Activated T-cell treated with anti-CD3 and anti-CD28 coated beads, Interleukin-2, amount 50 U/mL, for 72 hours (primary cell): ENCODE measurements around the gene CSF1R. TPM values are rescaled to one million over a fixed set of nuclear protein-coding genes. Genes with fewer than 3 reads are reported as not detected.

Experiments
- ATAC-seq, 2 donors: fragments of 150-1000 bp; cut with Tn5 transposase; replicated peaks in 1 of 2; 2 replicates each; pipeline ENCODE4 v1.10.0; 2021; ENCODE audit warnings: moderate library complexity in 2 of 2, mild to moderate bottlenecking in 1 of 2
- DNase-seq, 2 donors: peaks; one replicate each; pipeline ENCODE4 v3.0.0; 2021 to 2022; ENCODE audit warnings: mixed read lengths in 1 of 2
- H3K27ac Mint-ChIP-seq: one replicate; pipeline ENCODE4 v1.8.0; 2022; ENCODE audit warnings: mild to moderate bottlenecking, moderate library complexity, mixed read lengths
- H3K27me3 Mint-ChIP-seq: one replicate; pipeline ENCODE4 v1.8.0; 2022; ENCODE audit warnings: low read depth, mixed read lengths
- H3K36me3 Mint-ChIP-seq, 2 donors: one replicate each; pipeline ENCODE4 v1.8.0; 2022; ENCODE audit warnings: mixed read lengths in 2 of 2, mild to moderate bottlenecking in 1 of 2; ENCODE audit not compliant: insufficient read depth in 2 of 2
- H3K4me1 Mint-ChIP-seq: one replicate; pipeline ENCODE4 v1.8.0; 2022; ENCODE audit warnings: low read depth, mixed read lengths
- H3K4me3 Mint-ChIP-seq, 2 donors: one replicate each; pipeline ENCODE4 v1.8.0; 2022; ENCODE audit warnings: mild to moderate bottlenecking in 2 of 2, mixed read lengths in 2 of 2, moderate library complexity in 2 of 2
- H3K9me3 Mint-ChIP-seq, 2 donors: one replicate each; pipeline ENCODE4 v1.8.0; 2022; ENCODE audit warnings: mixed read lengths in 2 of 2
- total RNA-seq, 2 donors: library from RNA; stranded (reverse); gene quantifications; one replicate each; pipeline ENCODE4 v1.2.3, GENCODE V29; 2022

CSF1R gene
- total RNA-seq, 2 donors from 2014 or later: 1.2 to 1.8 TPM

DNA sequence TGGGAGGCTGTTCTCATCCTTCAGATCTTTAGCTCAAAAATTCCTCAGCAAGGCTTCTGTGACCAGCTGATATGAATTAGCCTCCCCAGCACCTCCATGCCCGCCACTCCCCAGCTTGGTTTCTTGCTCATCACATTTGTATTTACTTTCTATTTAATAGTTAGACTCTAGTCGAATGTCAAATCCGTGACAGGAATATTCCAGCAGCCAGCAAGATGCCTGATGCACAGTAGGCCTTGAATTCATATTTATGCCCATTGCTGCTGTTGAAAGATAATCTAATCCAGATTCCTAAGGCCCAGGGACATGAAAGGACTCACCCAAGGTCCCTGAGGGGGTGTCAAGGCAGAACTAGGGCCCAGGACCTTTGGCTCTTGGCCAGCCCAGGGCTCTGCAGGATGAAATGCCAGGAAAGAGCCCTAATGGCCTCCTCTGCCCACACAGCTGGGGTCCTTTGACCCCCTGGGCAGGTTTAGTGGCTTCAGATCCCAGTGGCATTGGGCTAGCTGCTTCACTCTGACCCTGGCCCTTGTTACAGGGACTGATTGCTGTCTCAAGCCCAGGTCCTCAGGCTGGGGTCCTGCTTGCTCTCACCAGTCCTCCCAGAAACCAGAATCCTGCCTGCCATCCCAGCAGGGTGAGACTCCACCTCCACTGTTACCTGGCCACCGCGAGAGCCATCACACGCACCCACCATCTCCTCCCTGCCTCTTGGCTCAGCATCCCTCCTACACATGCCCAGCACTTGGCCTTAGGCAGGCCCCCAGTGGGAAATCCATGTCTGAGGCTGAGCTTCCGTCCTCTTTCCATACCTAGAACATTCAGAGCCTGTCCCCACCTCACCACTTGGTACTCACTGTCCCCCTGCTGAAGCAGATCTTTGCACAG lies 7.3 kb downstream of the CSF1R start:
- ATAC-seq: no peak
- Mint-ChIP-seq H3K4me3 (no peak overlapping the region), H3K4me1 (peaks cover 13% of the 10 kb centered on the region), H3K27ac (no peak overlapping the region), H3K9me3 (no peaks in the 10 kb centered on the region), H3K36me3 (no peaks in the 10 kb centered on the region), H3K27me3 (peaks cover 21% of the 10 kb centered on the region)
- DNase-seq: no peak

DNA sequence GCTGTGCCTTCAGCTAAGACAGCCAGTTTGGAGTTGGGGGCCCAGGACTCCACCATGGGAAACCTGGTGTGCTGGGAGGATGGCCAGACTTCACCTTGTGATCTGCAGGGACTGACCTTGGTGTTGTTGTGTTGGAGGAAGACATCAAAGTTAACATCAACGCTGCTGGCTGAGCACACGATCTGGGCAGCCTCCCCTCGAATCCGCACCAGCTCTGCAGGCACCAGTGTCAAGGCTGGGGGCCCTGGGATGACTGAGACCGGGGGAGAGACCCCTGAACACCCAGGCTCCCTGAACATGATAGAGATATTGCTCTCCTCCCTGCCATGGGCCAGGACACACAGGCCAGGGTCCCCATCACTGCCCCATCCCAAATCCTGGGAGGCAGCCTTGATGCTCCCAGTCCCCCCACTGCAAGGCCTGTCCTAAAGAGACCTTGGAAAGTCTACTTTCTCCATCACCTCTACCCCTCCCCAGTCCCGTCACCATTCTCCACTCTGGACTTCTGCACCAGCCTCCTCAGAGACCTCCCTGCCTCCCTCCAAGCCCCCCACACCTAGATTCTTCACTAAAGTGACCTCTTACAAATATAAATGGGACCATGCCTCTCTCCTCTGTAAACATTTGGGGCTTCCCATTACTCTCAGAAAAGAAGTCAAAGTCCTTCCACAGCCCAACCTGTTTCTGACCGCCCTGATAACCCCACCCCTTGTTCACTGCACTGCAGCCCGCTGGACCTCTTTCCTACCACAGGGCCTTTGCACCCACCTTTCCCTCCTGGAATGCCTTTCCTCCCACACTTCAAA lies 8.2 kb downstream of the CSF1R start:
- DNase-seq: no peak

DNA sequence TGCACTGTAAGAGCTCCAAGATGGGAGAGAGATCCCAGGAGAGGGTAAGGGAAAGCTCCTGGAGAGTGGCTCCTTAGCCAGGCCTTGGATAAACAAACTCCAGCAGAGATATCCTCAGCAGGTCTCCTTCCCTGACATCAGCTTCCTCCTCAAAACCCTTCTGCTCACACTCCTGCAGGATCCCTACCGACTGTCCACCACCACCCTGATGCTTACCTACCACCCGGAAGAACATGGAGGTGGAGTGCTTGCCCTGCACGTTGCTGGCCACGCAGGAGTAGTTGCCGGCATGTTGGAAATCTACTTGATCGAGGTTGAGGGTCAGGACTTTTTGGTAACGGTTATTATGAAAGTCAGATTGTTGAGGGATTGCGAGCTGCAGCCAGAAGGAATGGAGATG lies 9.3 kb downstream of the CSF1R start:
- Mint-ChIP-seq H3K27ac (no peak overlapping the region), H3K9me3 (no peaks in the 10 kb centered on the region), H3K27me3 (peaks cover 7% of the 10 kb centered on the region), H3K4me1 (peaks cover 4% of the 10 kb centered on the region), H3K4me3 (no peak overlapping the region), H3K36me3 (no peaks in the 10 kb centered on the region)
- no peak for DNase-seq
- ATAC-seq: no peak

More for the DNA sequence above, 8.2 kb downstream of the CSF1R start:
- Mint-ChIP-seq H3K4me1 (peaks cover 13% of the 10 kb centered on the region), H3K27ac (no peak overlapping the region), H3K9me3 (no peaks in the 10 kb centered on the region), H3K4me3 (no peak overlapping the region), H3K36me3 (no peaks in the 10 kb centered on the region), H3K27me3 (peaks cover 14% of the 10 kb centered on the region)
- ATAC-seq: no peak

DNA sequence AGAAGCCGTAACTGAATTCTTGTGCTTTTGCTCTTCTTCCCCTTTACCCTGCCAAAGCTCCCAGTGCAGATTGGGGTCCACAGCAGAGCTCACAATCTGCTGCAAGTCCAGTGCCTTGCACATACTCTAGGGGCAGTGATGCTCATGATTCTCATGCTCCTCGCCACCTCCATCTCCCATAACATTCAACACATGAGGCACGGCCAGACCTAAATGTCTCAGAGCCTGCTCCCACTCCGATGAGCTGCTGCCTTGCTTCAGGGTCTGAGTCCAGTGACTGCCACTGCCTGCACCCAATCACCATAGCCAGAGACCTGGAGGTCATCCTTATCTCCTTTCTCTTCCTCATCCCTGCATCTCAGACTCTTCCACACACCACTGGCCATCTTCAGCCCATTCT lies 10.5 kb downstream of the CSF1R start:
- H3K4me1 Mint-ChIP-seq: no peaks in the 10 kb centered on the region
- no peak for ATAC-seq
- no peak for DNase-seq
- H3K36me3 Mint-ChIP-seq: no peaks in the 10 kb centered on the region
- no peaks in the 10 kb centered on the region for H3K9me3 Mint-ChIP-seq
- no peaks in the 10 kb centered on the region for H3K27me3 Mint-ChIP-seq
- H3K27ac Mint-ChIP-seq: no peak overlapping the region
- no peak overlapping the region for H3K4me3 Mint-ChIP-seq

DNA sequence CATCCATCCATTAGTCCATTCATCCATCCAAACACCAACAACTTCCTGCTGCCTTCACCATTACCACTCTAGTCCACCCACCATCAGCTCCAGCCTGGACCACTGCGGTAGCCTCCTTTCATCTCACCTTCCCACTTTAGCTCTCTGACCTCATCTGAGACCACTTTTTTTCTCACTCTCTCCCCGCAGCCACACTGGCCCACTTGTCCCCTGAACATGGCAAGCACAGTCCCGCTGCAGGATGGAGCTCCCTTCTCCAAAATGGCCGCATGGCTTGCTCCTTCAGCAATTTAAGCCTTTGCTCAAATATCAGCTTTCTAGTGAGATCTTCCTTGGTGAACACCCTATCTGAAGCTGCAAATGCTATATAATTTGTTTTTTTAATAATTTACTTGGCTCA lies 11.1 kb downstream of the CSF1R start:
- no peak overlapping the region for H3K27ac Mint-ChIP-seq
- no peaks in the 10 kb centered on the region for H3K4me1 Mint-ChIP-seq
- H3K9me3 Mint-ChIP-seq: no peaks in the 10 kb centered on the region
- no peak for ATAC-seq
- no peaks in the 10 kb centered on the region for H3K27me3 Mint-ChIP-seq
- no peak overlapping the region for H3K4me3 Mint-ChIP-seq
- no peak for DNase-seq
- H3K36me3 Mint-ChIP-seq: no peaks in the 10 kb centered on the region

DNA sequence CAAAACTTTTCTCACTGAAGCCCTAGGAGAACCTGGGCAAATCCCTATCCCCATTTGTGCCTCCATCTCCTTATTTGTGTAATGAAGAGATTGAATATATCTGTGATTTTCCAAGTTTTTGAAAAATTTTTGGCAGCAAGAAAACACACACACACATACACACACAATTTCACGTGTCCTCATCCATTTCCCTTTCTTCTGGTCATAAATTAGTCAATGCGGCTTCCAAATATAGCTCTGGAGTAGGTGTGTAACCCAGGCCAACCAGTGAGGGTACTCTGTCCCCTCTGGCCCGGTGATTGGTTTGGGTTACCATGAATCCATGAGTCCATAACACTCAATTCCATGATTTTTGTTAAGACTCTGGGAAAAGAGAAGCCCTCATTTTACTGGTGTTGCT lies 12.7 kb downstream of the CSF1R start:
- no peak overlapping the region for H3K4me3 Mint-ChIP-seq
- H3K27ac Mint-ChIP-seq: no peak overlapping the region
- H3K4me1 Mint-ChIP-seq: no peaks in the 10 kb centered on the region
- no peaks in the 10 kb centered on the region for H3K36me3 Mint-ChIP-seq
- H3K27me3 Mint-ChIP-seq: no peaks in the 10 kb centered on the region
- ATAC-seq (no peak), DNase-seq (no peak)
- H3K9me3 Mint-ChIP-seq: no peaks in the 10 kb centered on the region

DNA sequence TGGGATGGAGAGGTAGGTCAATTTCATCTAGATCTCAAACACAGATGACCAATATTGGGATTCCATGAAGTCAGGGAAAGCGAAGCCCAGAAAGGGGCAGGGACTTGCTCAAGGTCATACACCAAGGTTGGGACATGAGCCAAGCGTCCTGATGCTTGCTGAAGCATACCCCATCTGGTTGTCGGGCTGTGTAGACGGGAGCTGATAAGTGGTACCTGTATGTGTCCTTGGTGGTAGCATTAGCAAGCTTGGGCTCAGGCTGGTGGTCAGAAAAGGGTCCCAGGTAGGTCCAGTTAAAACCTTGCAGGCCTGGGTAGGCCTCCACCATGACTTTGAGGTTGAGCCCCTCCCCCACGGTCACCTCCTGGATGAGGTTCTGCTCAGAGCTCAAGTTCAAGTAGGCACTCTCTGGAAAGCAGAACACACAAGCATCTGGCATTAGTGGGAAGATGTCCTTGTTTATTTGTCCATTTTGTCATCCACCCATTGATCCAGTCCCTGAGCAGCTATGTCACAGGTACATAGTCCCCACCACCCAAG lies 13.2 kb downstream of the CSF1R start:
- ATAC-seq (no peak), DNase-seq (no peak)
- Mint-ChIP-seq H3K27me3 (no peaks in the 10 kb centered on the region), H3K36me3 (no peaks in the 10 kb centered on the region), H3K27ac (no peak overlapping the region), H3K4me1 (no peaks in the 10 kb centered on the region), H3K4me3 (no peak overlapping the region), H3K9me3 (no peaks in the 10 kb centered on the region)

DNA sequence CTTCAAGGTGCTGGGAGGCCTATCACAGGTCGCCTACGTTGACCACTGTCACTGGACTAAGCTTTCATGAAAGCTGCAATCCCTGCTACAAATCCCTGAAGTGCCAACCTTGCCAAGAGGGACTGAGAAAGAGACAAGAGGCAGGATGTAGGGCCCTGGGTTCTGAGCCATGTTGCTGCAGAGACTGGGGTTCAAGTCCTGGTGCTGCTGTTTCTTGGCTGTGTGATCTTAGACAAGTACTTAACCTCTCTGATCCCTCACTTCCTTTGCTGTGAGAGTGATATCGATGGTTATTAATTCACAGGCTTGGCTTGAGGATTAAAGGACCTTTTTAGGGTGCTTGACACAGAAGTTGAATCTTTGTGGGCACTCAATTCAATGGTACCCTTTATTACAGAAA lies 15.5 kb downstream of the CSF1R start:
- no peaks in the 10 kb centered on the region for H3K27me3 Mint-ChIP-seq
- H3K4me3 Mint-ChIP-seq: no peak overlapping the region
- ATAC-seq (no peak), DNase-seq (no peak)
- no peaks in the 10 kb centered on the region for H3K9me3 Mint-ChIP-seq
- H3K27ac Mint-ChIP-seq: no peak overlapping the region
- peaks cover 14% of the 10 kb centered on the region for H3K4me1 Mint-ChIP-seq
- no peaks in the 10 kb centered on the region for H3K36me3 Mint-ChIP-seq

DNA sequence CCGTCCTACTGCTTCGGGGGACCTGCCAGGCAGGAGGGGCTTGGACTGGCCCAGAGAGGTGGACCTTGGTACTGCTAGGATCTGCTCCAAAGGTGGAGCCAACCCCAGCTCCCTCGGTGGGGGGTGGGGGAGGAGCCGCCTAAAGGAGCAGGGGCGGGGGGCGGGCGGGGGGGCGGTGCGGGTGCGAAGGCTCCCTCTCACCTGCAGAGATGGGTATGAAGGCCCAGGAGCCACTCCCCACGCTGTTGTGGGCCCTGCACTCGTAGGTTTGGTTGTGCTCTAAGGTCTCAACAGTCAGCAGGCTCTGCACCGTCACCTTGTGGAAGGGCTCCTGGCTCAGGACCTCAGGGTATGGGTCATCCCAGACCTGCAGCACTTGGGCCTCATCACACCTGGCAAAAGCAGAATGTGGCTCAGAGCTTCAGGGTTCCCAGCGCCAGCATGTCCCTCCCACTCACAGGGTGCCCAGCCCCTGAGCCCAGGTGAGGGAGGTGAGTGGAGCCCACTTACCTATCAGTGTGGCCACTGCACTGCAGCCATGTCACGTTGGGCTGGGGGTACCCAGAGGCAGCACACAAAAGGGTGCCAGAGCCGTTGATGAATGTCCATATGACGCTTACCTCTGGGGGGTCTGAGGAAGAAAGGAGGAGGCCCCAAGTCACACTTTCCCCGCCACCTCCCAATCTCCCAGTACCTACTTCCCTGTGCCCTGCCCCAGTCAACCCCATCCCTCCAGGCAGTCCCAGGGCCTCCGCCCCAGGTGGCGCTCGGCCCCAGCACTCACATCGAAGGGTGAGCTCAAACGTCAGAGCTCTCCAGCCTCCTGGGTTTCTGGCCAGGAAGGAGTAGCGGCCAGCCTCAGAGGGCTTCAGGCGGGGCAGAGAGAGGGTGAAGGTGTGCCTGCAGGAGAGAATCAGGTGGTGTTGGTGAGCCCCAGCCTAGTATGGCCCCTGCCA lies 16.4 kb downstream of the CSF1R start:
- peaks cover 14% of the 10 kb centered on the region for H3K4me1 Mint-ChIP-seq
- no peaks in the 10 kb centered on the region for H3K9me3 Mint-ChIP-seq
- no peak overlapping the region for H3K4me3 Mint-ChIP-seq
- DNase-seq: no peak
- no peaks in the 10 kb centered on the region for H3K27me3 Mint-ChIP-seq
- ATAC-seq: no peak
- no peaks in the 10 kb centered on the region for H3K36me3 Mint-ChIP-seq
- no peak overlapping the region for H3K27ac Mint-ChIP-seq

DNA sequence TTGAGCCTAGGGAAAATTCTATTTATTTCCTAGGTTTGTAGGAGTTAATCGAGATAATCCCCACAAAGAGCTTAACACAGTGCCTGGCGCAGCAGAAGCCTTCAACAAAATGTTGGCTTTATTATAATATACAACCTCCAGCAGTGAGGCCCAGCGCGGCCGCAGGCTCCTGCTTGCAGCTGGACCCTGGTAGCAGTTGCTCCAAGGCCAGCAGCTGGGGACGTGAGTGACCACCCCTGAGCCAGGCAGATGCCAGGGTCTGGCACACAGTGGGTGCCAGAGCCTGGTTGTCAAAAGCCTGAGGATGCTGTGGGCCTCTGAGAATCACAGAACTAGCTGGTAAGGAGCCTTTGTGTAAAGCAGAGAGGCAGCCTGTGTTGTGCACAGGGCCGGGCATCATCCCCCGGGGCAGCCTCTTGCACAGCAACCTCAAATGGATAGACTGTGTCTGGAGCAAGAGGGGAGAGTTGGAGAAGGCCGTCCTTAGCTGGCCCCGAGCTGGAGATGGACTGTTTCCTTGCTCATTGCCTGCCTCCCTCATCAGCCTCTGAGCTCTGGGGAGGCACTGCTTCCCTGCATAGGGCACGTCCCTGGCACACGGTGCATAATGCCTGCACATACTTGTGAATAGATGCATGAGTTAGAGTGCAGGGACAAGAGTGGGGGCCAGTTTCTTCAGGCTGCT lies 17.3 kb downstream of the CSF1R start:
- Mint-ChIP-seq H3K27me3 (no peaks in the 10 kb centered on the region), H3K9me3 (no peaks in the 10 kb centered on the region), H3K4me3 (no peak overlapping the region), H3K27ac (no peak overlapping the region), H3K36me3 (no peaks in the 10 kb centered on the region), H3K4me1 (peaks cover 14% of the 10 kb centered on the region)
- ATAC-seq: no peak
- DNase-seq: no peak

DNA sequence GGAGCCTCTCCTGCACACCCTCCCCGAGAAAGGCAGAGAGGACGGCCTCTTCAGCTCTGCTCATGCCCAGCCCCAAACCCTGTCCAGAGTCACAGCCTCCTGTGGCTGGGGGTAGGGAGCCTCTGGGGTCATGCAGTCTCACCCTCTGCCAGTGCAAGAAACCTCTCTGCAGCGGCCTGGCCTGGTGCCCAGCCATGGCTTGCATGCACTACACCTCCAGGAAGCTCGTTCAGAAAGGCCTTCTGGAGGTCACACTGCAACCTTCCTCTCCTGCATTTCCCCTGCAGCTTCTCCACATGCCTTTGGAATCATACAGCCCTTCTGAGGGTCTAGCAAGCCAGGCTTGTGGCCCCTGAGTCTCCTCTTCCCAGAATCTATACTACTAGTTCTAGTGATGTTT lies 17.9 kb downstream of the CSF1R start:
- Mint-ChIP-seq H3K9me3 (no peaks in the 10 kb centered on the region), H3K27me3 (peaks cover 2% of the 10 kb centered on the region), H3K4me3 (no peak overlapping the region), H3K4me1 (peaks cover 14% of the 10 kb centered on the region), H3K27ac (no peak overlapping the region), H3K36me3 (no peaks in the 10 kb centered on the region)
- ATAC-seq: no peak
- DNase-seq: no peak

DNA sequence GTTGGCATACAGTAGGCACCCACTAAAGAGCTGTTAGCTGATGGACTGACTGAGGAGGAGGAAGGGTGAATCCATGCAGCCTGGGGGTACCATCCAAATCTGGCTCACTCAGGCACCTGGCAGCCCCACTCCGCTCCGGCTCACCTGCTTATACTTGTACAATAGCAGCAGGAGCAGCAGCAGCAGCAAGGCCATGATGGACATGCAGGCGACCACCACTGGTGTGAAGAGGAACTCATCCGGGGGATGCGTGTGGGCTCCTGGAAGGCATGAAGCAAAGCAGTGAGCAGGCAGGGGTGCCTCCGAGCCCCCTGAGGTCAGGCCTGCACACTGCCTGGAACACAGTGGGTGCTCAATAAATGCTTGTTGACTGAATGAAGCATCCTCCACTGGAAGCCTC lies 18.3 kb downstream of the CSF1R start:
- DNase-seq (no peak), ATAC-seq (no peak)
- H3K27ac Mint-ChIP-seq: no peak overlapping the region
- H3K4me3 Mint-ChIP-seq: no peak overlapping the region
- H3K9me3 Mint-ChIP-seq: no peaks in the 10 kb centered on the region
- peaks cover 14% of the 10 kb centered on the region for H3K4me1 Mint-ChIP-seq
- peaks cover 6% of the 10 kb centered on the region for H3K27me3 Mint-ChIP-seq
- H3K36me3 Mint-ChIP-seq: no peaks in the 10 kb centered on the region
